ENCODE measurements around the gene NOD2. TPM values are rescaled to one million over a fixed set of nuclear protein-coding genes. Genes with fewer than 3 reads are reported as not detected.

Gene NOD2
- total RNA-seq, 1 experiment from 2014 or later = 0.17 TPM

GRCh38 chr16:50690177-50690576, 3.2 kb upstream of the NOD2 start:
- no peak overlapping the region for H3K9ac ChIP-seq (ENCODE audit: extremely low read depth, insufficient read length, low read length)
- no peak overlapping the region for H4K8ac ChIP-seq (replicated peaks; ENCODE audit: insufficient read length, low read depth, low read length)
- no peak overlapping the region for H4K5ac ChIP-seq (ENCODE audit: insufficient read length, low read depth, low read length)
- H2AK5ac ChIP-seq (ENCODE audit: insufficient read length, low read length) = no peak overlapping the region
- no peak for TF ChIP-seq CTCF (conservative IDR thresholded peaks at IDR 0.05)
- no peak overlapping the region for H3K56ac ChIP-seq (ENCODE audit: insufficient read length, low read depth, low read length)
- H3K4me2 ChIP-seq (ENCODE audit: insufficient read depth, insufficient read length, low read length) = no peak overlapping the region
- H3K79me2 ChIP-seq (ENCODE audit: insufficient read depth, low read length) = no peaks in the 10 kb centered on the region
- H2BK12ac ChIP-seq (ENCODE audit: insufficient read length, low read depth, low read length) = no peak overlapping the region
- no peak overlapping the region for H2AFZ ChIP-seq (ENCODE audit: low read length)
- H3T11ph ChIP-seq (ENCODE audit: low read length) = no peak overlapping the region
- H2BK120ac ChIP-seq (ENCODE audit: low read depth, low read length, poor library complexity, severe bottlenecking) = no peak overlapping the region
- no peak overlapping the region for H2BK5ac ChIP-seq (ENCODE audit: insufficient read length, low read length)
- H3K27ac ChIP-seq (ENCODE audit: insufficient read length, low read depth, low read length) = no peak overlapping the region
- peaks cover 45% of the 10 kb centered on the region for H3K27me3 Mint-ChIP-seq (ENCODE audit: low read depth)
- no peak overlapping the region for H3K14ac ChIP-seq (ENCODE audit: insufficient read depth, low read length)
- no peak overlapping the region for H3K18ac ChIP-seq (ENCODE audit: insufficient read length, low read depth, low read length)
- H3K23me2 ChIP-seq (ENCODE audit: insufficient read length, low read depth, low read length, poor library complexity, severe bottlenecking) = peaks cover 6% of the 10 kb centered on the region
- no peak overlapping the region for H3K4me3 Mint-ChIP-seq
- DNase-seq = no peak
- WGBS (ENCODE audit: extremely low coverage, insufficient read length, low lambda C conversion rate) = no CpG with 5 or more reads among the region's 2 CpGs
- no peak overlapping the region for H2BK20ac ChIP-seq (ENCODE audit: low read depth, low read length, poor library complexity, severe bottlenecking)
- H3K79me1 ChIP-seq (ENCODE audit: insufficient read depth, low read depth, low read length, poor library complexity, severe bottlenecking) = no peaks in the 10 kb centered on the region
- no peaks in the 10 kb centered on the region; a peak in 2 of 5 replicates for H3K9me3 Mint-ChIP-seq
- H3K4me1 Mint-ChIP-seq = peaks cover 5 to 8% of the 10 kb centered on the region in 2 experiments
- no peaks in the 10 kb centered on the region for H3K36me3 Mint-ChIP-seq (ENCODE audit: insufficient read depth in 1 of 3, low read depth in 3 of 3)
- H3K27ac Mint-ChIP-seq = no peak overlapping the region
- no peak overlapping the region for H2BK15ac ChIP-seq (ENCODE audit: low read depth, low read length)
- H3K27me3 ChIP-seq (ENCODE audit: insufficient read depth, low read length) = peaks cover 8% of the 10 kb centered on the region; the same call in 1 of the 2 replicates
- no peaks in the 10 kb centered on the region for H4K20me1 ChIP-seq (ENCODE audit: control insufficient read depth, insufficient read depth, insufficient read length)
- no peak overlapping the region for H4K91ac ChIP-seq (ENCODE audit: insufficient read length, low read depth, low read length)
- no peak overlapping the region for H3K4ac ChIP-seq (ENCODE audit: low read depth, low read length)
- H3K23ac ChIP-seq (ENCODE audit: insufficient read length, low read depth, low read length) = no peak overlapping the region
- H3K4me1 ChIP-seq (ENCODE audit: insufficient read depth, low read length) = no peaks in the 10 kb centered on the region
- no peaks in the 10 kb centered on the region for H3K9me3 ChIP-seq (ENCODE audit: control insufficient read depth, low read depth, low read length)

Data from H9 (cell line).